Cardiac fibroblast (primary cell): ENCODE results near the gene SSH2.
A peak's percentile ranks its signal among the peaks of the same experiment; 100 is the strongest.
"Not testable (repeated sequence)": the region's sequence is repeated elsewhere in the genome, so short reads cannot be mapped to it uniquely, and the experiment has no call there.

Experiments used
- DNase-seq, 2 donors: peaks; one replicate each; pipeline versions ENCODE4 v3.0.0 to v3.0.0-alpha.2; 2010; ENCODE audit warnings: low read depth in 2 of 2
- H3K4me3 ChIP-seq, 2 donors: replicated peaks in 1 of 2; 1 replicate in 1 of 2; 2 replicates in 1 of 2; pipeline ENCODE4 v1.5.1; 2011; ENCODE audit warnings: low read depth in 2 of 2, low read length in 2 of 2, mild to moderate bottlenecking in 2 of 2, moderate library complexity in 1 of 2
- TF ChIP-seq, protein P1 (sequence below): IDR thresholded peaks from one replicate; pipeline ENCODE4 v1.5.1; 2011; ENCODE audit warnings: low read depth, mild to moderate bottlenecking, low read length, inconsistent platforms

Gene SSH2

DNA sequence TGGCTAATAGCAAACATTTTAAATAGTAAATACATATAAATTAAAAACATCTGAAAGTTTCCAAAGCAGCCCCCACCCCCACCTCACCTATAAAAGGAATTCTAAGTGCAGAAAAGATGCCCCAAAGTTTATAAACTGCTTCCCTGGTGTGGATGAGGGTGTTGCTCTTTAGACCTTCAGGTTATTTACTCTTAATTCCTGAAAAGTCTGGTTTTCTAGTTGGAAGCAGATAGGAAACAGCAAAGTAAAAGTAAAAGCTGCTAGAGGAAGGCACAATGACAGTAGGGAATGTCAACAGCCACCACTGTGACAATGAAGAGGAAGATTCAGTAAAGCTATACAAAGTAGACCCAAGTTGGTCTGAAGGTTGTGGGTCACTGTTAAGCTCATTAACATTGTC is 37.8 kb downstream of the SSH2 start:
- H3K4me3 ChIP-seq = no peak overlapping the region
- TF ChIP-seq, protein P1, sequence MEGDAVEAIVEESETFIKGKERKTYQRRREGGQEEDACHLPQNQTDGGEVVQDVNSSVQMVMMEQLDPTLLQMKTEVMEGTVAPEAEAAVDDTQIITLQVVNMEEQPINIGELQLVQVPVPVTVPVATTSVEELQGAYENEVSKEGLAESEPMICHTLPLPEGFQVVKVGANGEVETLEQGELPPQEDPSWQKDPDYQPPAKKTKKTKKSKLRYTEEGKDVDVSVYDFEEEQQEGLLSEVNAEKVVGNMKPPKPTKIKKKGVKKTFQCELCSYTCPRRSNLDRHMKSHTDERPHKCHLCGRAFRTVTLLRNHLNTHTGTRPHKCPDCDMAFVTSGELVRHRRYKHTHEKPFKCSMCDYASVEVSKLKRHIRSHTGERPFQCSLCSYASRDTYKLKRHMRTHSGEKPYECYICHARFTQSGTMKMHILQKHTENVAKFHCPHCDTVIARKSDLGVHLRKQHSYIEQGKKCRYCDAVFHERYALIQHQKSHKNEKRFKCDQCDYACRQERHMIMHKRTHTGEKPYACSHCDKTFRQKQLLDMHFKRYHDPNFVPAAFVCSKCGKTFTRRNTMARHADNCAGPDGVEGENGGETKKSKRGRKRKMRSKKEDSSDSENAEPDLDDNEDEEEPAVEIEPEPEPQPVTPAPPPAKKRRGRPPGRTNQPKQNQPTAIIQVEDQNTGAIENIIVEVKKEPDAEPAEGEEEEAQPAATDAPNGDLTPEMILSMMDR = no peak
- no peak for DNase-seq

DNA sequence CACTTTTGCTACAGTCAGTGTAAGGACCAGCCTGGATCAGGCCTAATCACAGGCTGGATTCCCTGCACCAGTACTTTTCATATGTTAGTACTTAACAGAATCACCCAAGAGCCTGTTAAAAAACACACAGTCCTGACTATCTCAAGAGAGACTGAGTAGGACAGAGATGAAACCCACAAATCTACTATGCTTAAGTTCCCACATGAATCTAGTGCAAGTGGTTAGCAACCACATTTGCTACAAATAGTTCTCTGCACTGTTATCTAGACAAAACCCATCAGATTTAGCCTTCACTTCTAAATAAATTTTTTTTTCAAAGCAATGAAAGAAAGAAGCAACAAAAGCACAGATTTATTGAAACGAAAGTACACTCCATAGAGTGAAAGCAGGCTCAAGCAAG is 38.9 kb downstream of the SSH2 start:
- TF ChIP-seq, protein P1 = no peak
- no peak overlapping the region for H3K4me3 ChIP-seq
- no peak for DNase-seq

DNA sequence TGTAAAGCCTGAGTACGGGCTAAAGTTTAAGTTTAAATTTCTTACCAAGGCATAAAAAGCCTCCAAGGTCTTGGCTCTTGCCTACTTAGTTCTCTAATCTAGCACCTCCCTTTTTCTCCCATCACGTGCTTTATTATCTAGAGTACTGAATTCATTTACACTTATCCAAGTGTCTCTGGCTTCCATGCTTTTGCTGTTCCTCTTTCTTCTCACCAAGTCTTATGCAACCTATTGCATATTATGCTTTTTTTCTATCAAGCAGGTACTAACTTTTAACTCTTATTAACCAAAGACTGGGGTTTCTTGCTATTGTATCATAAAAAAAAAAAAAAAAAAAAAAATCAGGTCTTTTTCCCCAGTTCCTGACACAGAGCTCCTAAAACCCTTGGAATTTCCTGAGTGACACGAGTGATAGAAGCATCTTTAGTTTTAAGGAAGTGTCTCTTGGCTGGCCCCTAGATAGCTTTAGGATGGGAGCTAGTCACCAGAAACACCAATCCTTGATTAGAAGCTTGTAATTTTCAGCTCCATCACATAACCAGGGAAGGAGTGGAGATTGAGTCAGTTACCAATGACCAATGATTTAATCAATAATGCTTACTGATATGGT is 44.9 kb downstream of the SSH2 start:
- no peak for DNase-seq

DNA sequence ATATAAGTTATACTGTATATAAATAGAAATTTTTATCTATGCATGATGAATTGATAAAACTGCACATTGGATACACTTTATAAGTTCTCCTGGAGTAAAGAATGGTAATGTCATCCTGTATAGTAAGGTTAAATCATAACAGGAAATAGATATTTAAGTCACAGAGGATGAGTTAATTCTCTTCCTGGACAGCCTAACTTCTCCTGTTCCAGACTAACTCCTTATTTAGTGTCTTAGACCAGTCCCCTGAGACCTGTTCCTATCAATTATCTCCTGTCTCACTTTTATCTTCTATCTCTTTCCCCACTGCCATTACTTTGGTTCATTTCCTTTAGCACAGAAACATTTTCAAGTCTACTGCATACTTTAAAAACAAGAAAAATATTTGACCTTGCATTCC is 46.5 kb downstream of the SSH2 start:
- no peak overlapping the region for H3K4me3 ChIP-seq
- TF ChIP-seq, protein P1 = no peak
- DNase-seq = peak in 1 of 2 donors; percentile 40

More for the DNA sequence above, 44.9 kb downstream of the SSH2 start:
- H3K4me3 ChIP-seq = no peak overlapping the region
- TF ChIP-seq, protein P1 = no peak

DNA sequence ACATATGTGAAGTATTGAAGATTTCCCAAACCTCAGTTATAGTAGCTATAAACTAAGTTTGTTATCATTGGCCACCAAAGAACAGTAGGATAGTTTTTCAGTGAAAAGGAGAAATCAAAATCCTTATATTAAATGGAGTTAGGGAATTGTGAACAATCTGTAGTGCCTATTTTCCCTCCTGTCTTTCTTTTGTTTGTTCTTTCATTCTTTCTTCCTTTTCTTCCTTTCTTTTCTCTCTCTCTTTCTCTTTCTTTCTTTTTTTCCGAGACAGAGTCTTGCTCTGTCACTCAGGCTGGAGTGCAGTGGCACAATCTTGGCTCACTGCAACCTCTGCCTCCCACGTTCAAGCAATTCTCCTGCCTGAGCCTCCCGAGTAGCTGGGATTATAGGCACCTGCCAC is 48.8 kb downstream of the SSH2 start:
- no peak for DNase-seq
- TF ChIP-seq, protein P1 = no peak
- H3K4me3 ChIP-seq = no peak overlapping the region

DNA sequence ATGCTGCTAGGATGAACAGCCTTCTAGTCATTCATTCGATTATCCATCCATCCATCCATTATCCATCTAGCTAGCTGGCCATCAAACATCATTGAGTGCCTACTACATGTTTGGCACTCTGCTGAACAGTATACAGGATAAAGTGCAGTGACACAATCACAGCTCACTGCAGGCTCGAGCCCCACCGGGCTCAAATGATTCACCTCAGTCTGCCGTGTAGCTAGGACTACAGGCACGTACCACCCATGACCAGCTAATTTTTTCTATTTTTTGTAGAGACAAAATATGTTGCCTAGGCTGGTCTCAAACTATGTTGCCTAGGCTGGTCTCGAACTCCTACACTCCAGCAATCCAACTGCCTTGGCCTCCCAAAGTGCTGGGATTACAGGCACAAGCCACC is 50.0 kb downstream of the SSH2 start:
- DNase-seq = peak in 1 of 2 donors; percentile 58
- TF ChIP-seq, protein P1 = no peak
- H3K4me3 ChIP-seq = no peak overlapping the region

DNA sequence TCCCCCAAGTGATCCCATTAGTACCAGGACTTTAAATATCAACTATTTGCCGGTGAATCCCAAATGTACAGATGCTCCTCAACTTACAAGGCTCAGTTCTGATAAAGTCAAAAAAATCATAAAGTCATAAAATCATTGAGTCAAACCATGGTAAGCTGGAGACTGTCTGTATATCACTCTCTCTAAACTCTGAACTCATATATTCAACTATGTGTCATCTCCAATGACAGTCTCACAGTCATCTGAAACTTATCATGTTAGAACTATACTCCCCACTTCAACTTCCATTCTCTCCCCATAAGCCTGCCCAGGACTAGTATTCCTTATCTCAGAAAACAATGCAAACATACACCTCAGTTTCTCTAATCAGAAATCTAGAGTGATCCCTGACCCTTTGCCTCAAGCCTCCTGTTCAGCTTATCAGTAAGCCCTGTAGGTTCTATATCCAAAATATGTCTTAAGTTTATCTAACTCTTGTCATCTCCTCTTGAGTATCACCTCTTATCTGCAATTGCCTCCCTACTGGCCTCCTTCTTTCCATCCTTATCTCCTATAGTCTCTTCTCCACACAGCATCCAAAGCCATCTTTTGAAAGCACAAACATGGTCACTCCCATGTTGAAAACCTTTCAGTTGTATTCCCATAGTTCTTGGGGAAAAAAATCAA is 55.0 kb downstream of the SSH2 start:
- no peak overlapping the region for H3K4me3 ChIP-seq
- TF ChIP-seq, protein P1 = no peak
- no peak for DNase-seq

DNA sequence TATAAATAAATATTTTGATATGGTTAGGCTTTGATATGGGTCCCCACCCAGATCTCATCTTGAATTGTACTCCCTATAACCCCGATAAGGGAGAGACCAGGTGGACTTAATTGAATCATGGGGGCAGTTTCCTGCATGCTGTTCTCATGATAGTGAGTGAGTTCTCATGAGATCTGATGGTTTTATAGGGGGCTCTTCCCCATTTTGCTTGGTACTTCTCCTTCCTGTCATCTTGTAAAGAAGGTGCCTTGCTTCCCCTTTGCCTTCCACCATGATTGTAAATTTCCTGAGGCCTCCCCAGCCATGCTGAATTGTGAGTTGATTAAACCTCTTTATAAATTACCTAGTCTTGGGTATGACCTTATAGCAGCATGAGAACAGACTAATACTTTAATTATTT is 55.7 kb downstream of the SSH2 start:
- not testable (repeated sequence) for H3K4me3 ChIP-seq, DNase-seq
